H1 (cell line): ENCODE data around the gene MBP. TPM values are rescaled to one million over a fixed set of nuclear protein-coding genes. Genes with fewer than 3 reads are reported as not detected.

ENCODE experiments used
- CTCF ChIA-PET: fragments of 300-600 bp; sonication (Branson Sonifier 250); formaldehyde crosslinking; loops from one replicate; lab custom pipeline; 2021; ENCODE audit not compliant: partially characterized antibody; lab: Charles Lee
- POLR2A ChIA-PET: fragments of 300-600 bp; sonication (Branson Sonifier 250); formaldehyde crosslinking; loops from one replicate; lab custom pipeline; 2021; ENCODE audit warnings: inconsistent platforms; ENCODE audit not compliant: partially characterized antibody; lab: Charles Lee
- DNase-seq, 2 experiments: peaks; one replicate each; pipeline versions ENCODE4 v3.0.0 to v3.0.0-alpha.2; 2010 to 2022; ENCODE audit warnings: low spot score in 2 of 2, low read depth in 1 of 2, mixed read lengths in 1 of 2
- FAIRE-seq: peaks from 2 replicates; lab custom pipeline; 2011; peaks lifted over from hg19 to GRCh38; lab: Jason Lieb, UNC
- H2AFZ ChIP-seq: 2 replicates; pipeline ENCODE4 v1.8.1; 2012; ENCODE audit warnings: low read length, inconsistent platforms
- H2AK5ac ChIP-seq: 2 replicates; pipeline ENCODE4 v1.6.1; 2013; ENCODE audit warnings: low read depth, low read length
- H2BK120ac ChIP-seq: replicated peaks from 2 replicates; pipeline ENCODE3; 2013; ENCODE audit warnings: low read depth, low read length, inconsistent platforms
- H2BK12ac ChIP-seq: 2 replicates; pipeline ENCODE4 v1.6.1; 2013; ENCODE audit warnings: low read depth, low read length
- H2BK15ac ChIP-seq: 2 replicates; pipeline ENCODE4 v1.6.1; 2013; ENCODE audit warnings: low read length
- H2BK20ac ChIP-seq: 2 replicates; pipeline ENCODE4 v1.6.1; 2013; ENCODE audit warnings: low read length
- H2BK5ac ChIP-seq: 2 replicates; pipeline ENCODE4 v1.6.1; 2013; ENCODE audit warnings: low read depth, low read length
- H3K14ac ChIP-seq: 2 replicates; pipeline ENCODE4 v1.6.1; 2013; ENCODE audit warnings: inconsistent platforms; ENCODE audit not compliant: insufficient read length
- H3K18ac ChIP-seq: 2 replicates; pipeline ENCODE4 v1.6.1; 2013; ENCODE audit warnings: low read length; ENCODE audit errors: extremely low read depth
- H3K23ac ChIP-seq: 2 replicates; pipeline ENCODE4 v1.6.1; 2013; ENCODE audit warnings: inconsistent platforms; ENCODE audit not compliant: insufficient read length
- H3K23me2 ChIP-seq: 2 replicates; pipeline ENCODE4 v1.6.1; 2013; ENCODE audit warnings: low read depth, low read length
- H3K27ac ChIP-seq: 2 replicates; pipeline ENCODE4 v1.6.1; 2011; ENCODE audit warnings: low read depth, low read length, inconsistent platforms
- H3K27me3 ChIP-seq, 4 experiments: replicated peaks in 1 of 4; 1 replicate in 1 of 4; 2 replicates in 3 of 4; pipeline versions ENCODE4 v1.6.1 to v1.8.1; 2011 to 2013; ENCODE audit warnings: low read length in 3 of 4, mild to moderate bottlenecking in 3 of 4, inconsistent platforms in 2 of 4, mixed read lengths in 2 of 4, moderate library complexity in 1 of 4; ENCODE audit not compliant: control insufficient read depth in 3 of 4, insufficient read depth in 3 of 4; ENCODE audit errors: extremely low read depth in 1 of 4
- H3K36me3 ChIP-seq, 4 experiments: 2 replicates each; pipeline versions ENCODE4 v1.6.1 to v1.8.1; 2011 to 2013; ENCODE audit warnings: mild to moderate bottlenecking in 4 of 4, low read length in 3 of 4, moderate library complexity in 2 of 4, control low read depth in 1 of 4, inconsistent platforms in 1 of 4; ENCODE audit not compliant: insufficient read depth in 4 of 4, control insufficient read depth in 2 of 4
- H3K4ac ChIP-seq: replicated peaks from 2 replicates; pipeline ENCODE3; 2013; ENCODE audit warnings: low read length, low read depth, mixed read lengths, inconsistent platforms; ENCODE audit not compliant: insufficient read length
- H3K4me1 ChIP-seq, 4 experiments: replicated peaks in 1 of 4; 1 replicate in 1 of 4; 2 replicates in 3 of 4; pipeline versions ENCODE4 v1.6.1 to v1.8.1; 2011 to 2013; ENCODE audit warnings: low read length in 3 of 4, inconsistent platforms in 2 of 4, mixed read lengths in 1 of 4; ENCODE audit not compliant: insufficient read depth in 4 of 4, control insufficient read depth in 3 of 4
- H3K4me2 ChIP-seq, 2 experiments: 2 replicates each; pipeline versions ENCODE4 v1.6.1 to v1.8.1; 2011 to 2013; ENCODE audit warnings: low read depth in 2 of 2, low read length in 2 of 2, control low read depth in 1 of 2, inconsistent platforms in 1 of 2, mild to moderate bottlenecking in 1 of 2; ENCODE audit not compliant: insufficient read depth in 1 of 2
- H3K4me3 ChIP-seq, 4 experiments: fragments of 200-600, 300-600 bp in 1 of 4; sonication (generic), shearing (Covaris generic), sonication (Bioruptor Twin) in 1 of 4; 2 replicates each; pipeline versions ENCODE4 v1.5.1 to v1.8.1; 2011 to 2016; ENCODE audit warnings: low read length in 4 of 4, low read depth in 3 of 4, control low read depth in 2 of 4, inconsistent platforms in 2 of 4, mild to moderate bottlenecking in 2 of 4, mixed read lengths in 1 of 4, moderate library complexity in 1 of 4; ENCODE audit not compliant: insufficient read depth in 2 of 4; ENCODE audit errors: extremely low read depth in 1 of 4
- H3K56ac ChIP-seq: replicated peaks from 2 replicates; pipeline ENCODE3; 2013; ENCODE audit warnings: low read depth, mild to moderate bottlenecking, mixed read lengths, low read length, inconsistent platforms; ENCODE audit not compliant: insufficient read length
- H3K79me1 ChIP-seq: 2 replicates; pipeline ENCODE4 v1.6.1; 2013; ENCODE audit warnings: low read depth, low read length, control low read depth
- H3K79me2 ChIP-seq, 2 experiments: 2 replicates each; pipeline versions ENCODE4 v1.6.1 to v1.8.1; 2012 to 2013; ENCODE audit warnings: low read length in 2 of 2, mild to moderate bottlenecking in 2 of 2, inconsistent platforms in 1 of 2; ENCODE audit not compliant: insufficient read depth in 2 of 2, control insufficient read depth in 1 of 2
- H3K9ac ChIP-seq, 4 experiments: replicated peaks in 1 of 4; 1 replicate in 1 of 4; 2 replicates in 3 of 4; pipeline versions ENCODE4 v1.6.1 to v1.8.1; 2011 to 2013; ENCODE audit warnings: low read depth in 3 of 4, low read length in 3 of 4, control low read depth in 2 of 4, mild to moderate bottlenecking in 2 of 4, moderate library complexity in 2 of 4, inconsistent platforms in 1 of 4; ENCODE audit errors: extremely low read depth in 1 of 4
- H3K9me3 ChIP-seq, 2 experiments: 2 replicates each; pipeline versions ENCODE4 v1.6.1 to v1.8.1; 2012 to 2013; ENCODE audit warnings: mild to moderate bottlenecking in 2 of 2, moderate library complexity in 2 of 2, control low read depth in 1 of 2, inconsistent platforms in 1 of 2, low read depth in 1 of 2, low read length in 1 of 2, mixed read lengths in 1 of 2; ENCODE audit not compliant: insufficient read depth in 2 of 2
- H4K20me1 ChIP-seq, 2 experiments: replicated peaks in 1 of 2; 2 replicates each; pipeline versions ENCODE3 to v1.8.1; 2011 to 2013; ENCODE audit warnings: inconsistent platforms in 2 of 2, low read length in 2 of 2, mild to moderate bottlenecking in 1 of 2; ENCODE audit not compliant: insufficient read depth in 2 of 2, control insufficient read depth in 1 of 2
- H4K5ac ChIP-seq: 2 replicates; pipeline ENCODE4 v1.6.1; 2013; ENCODE audit warnings: low read length, low read depth, mixed read lengths, inconsistent platforms; ENCODE audit not compliant: insufficient read length
- H4K8ac ChIP-seq: 2 replicates; pipeline ENCODE4 v1.8.0; 2013; ENCODE audit warnings: mild to moderate bottlenecking, moderate library complexity, low read length, inconsistent platforms; ENCODE audit not compliant: insufficient read depth; ENCODE audit errors: extremely low read depth
- H4K91ac ChIP-seq: replicated peaks from 2 replicates; pipeline ENCODE3; 2013; ENCODE audit warnings: low read length, mixed read lengths, inconsistent platforms; ENCODE audit not compliant: insufficient read length
- ASH2L ChIP-seq: fragments of 200-600, 300-600 bp; sonication (generic); IDR thresholded peaks from one replicate; pipeline ENCODE4 v1.7.1; 2017; ENCODE audit warnings: low read length
- BACH1 ChIP-seq: IDR thresholded peaks from 2 replicates; pipeline ENCODE4 v1.6.1; 2012; ENCODE audit warnings: low read length, improper control_type of control experiment
- CBX5 ChIP-seq: fragments of 300-800, 300-1000 bp; sonication (generic); IDR thresholded peaks from 2 replicates; pipeline ENCODE4 v1.7.1; 2016; ENCODE audit warnings: antibody characterized with exemption, low read length, low read depth
- CHD2 ChIP-seq: IDR thresholded peaks from 2 replicates; pipeline ENCODE4 v1.6.1; 2012; ENCODE audit warnings: low read length, improper control_type of control experiment
- CREB1 ChIP-seq: IDR thresholded peaks from 2 replicates; pipeline ENCODE4 v1.6.1; 2012; ENCODE audit warnings: inconsistent platforms
- FOSL1 ChIP-seq: IDR thresholded peaks from 2 replicates; pipeline ENCODE4 v1.6.1; 2011; ENCODE audit warnings: mild to moderate bottlenecking, low read depth, low read length, moderate library complexity; ENCODE audit not compliant: insufficient read depth
- JUN ChIP-seq: IDR thresholded peaks from 2 replicates; pipeline ENCODE4 v1.6.1; 2011; ENCODE audit warnings: low read depth, mild to moderate bottlenecking, improper control_type of control experiment, low read length
- JUND ChIP-seq: IDR thresholded peaks from 2 replicates; pipeline ENCODE4 v1.6.1; 2011; ENCODE audit warnings: mild to moderate bottlenecking, improper control_type of control experiment, low read length
- KDM5A ChIP-seq: fragments of 200-600 bp; IDR thresholded peaks from 2 replicates; pipeline ENCODE4 v1.7.1; 2012; ENCODE audit warnings: mild to moderate bottlenecking, low read length, inconsistent platforms, mixed read lengths
- NANOG ChIP-seq: IDR thresholded peaks from 2 replicates; pipeline ENCODE4 v1.6.1; 2011; ENCODE audit warnings: low read length, low read depth, mild to moderate bottlenecking, inconsistent platforms; ENCODE audit not compliant: insufficient read depth, poor library complexity, severe bottlenecking
- RNF2 ChIP-seq: fragments of 200-900, 300-1000 bp; sonication (generic); IDR thresholded peaks from 2 replicates; pipeline ENCODE4 v1.7.1; 2016; ENCODE audit warnings: borderline replicate concordance, low read depth, mild to moderate bottlenecking, antibody characterized with exemption, low read length; ENCODE audit not compliant: poor library complexity, severe bottlenecking; ENCODE audit errors: missing control alignments
- SAP30 ChIP-seq: fragments of 300-600 bp; sonication (generic); IDR thresholded peaks from 2 replicates; pipeline ENCODE4 v1.7.1; 2012; ENCODE audit warnings: low read length, moderate library complexity, mild to moderate bottlenecking, inconsistent platforms; ENCODE audit not compliant: insufficient read depth, insufficient replicate concordance
- SP1 ChIP-seq: IDR thresholded peaks from 2 replicates; pipeline ENCODE4 v1.6.1; 2011; ENCODE audit warnings: low read depth, low read length
- SP2 ChIP-seq: IDR thresholded peaks from 2 replicates; pipeline ENCODE4 v1.6.1; 2012; ENCODE audit warnings: mild to moderate bottlenecking, low read length, inconsistent platforms
- SP4 ChIP-seq: IDR thresholded peaks from 2 replicates; pipeline ENCODE4 v1.6.1; 2012; ENCODE audit warnings: low read length, inconsistent platforms
- WGBS, 2 experiments: shearing (Covaris generic) in 1 of 2; methylation state at CpG; one replicate each; pipeline versions ENCODE4 v1.1.6 to v1.1.7; 2013 to 2015; ENCODE audit warnings: low lambda C conversion rate in 2 of 2, mixed read lengths in 2 of 2, inconsistent platforms in 1 of 2, low coverage in 1 of 2, missing lambda C conversion rate in 1 of 2; ENCODE audit not compliant: insufficient replicate concordance in 2 of 2, insufficient coverage in 1 of 2, insufficient read length in 1 of 2; ENCODE audit errors: extremely low coverage in 1 of 2, missing lambda C conversion rate in 1 of 2; 5-methylcytosine and 5-hydroxymethylcytosine counted together
- polyA plus RNA-seq, 7 experiments: library from polyadenylated mRNA; depleted of rRNA in 3 of 7; stranded (reverse) in 5 of 7; unstranded in 2 of 7; fragments of >200 nt in 5 of 7; fragments of 200-250 nt in 2 of 7; gene quantifications; 1 replicate in 5 of 7; 2 replicates in 1 of 7; 4 replicates in 1 of 7; pipeline versions ENCODE4 v1.2.1 to v1.2.3, GENCODE V29; 2011 to 2013; ENCODE audit warnings: missing spikeins in 2 of 7, mixed read lengths in 2 of 7
- total RNA-seq: library from RNA; stranded (reverse); fragmentation: NEBNext Ultra II Directional; extraction: Animal tissue kit (Norgen Biotek cat#: 25700); gene quantifications from 2 replicates; pipeline ENCODE4 v1.2.1, GENCODE V29; 2021

The MBP gene
- total and polyA plus RNA-seq, 2 of the 8 experiments (the other 6 are each of a cell fraction or from before 2014, with no cell fraction given) = 7.7 to 19.2 TPM

GRCh38 chr18:77071711-77072292, 60.8 kb downstream of the MBP start:
- Histone ChIP-seq H3K36me3 (no peaks in the 10 kb centered on the region), H3K14ac (no peak overlapping the region), H3K18ac (no peak overlapping the region), H2AK5ac (no peak overlapping the region), H4K91ac (no peak overlapping the region), H3K56ac (no peak overlapping the region), H4K5ac (no peak overlapping the region), H3K23me2 (no peaks in the 10 kb centered on the region), H3K9me3 (no peaks in the 10 kb centered on the region), H2BK12ac (no peak overlapping the region), H3K9ac (no peak overlapping the region), H3K4ac (no peak overlapping the region), H3K27ac (no peak overlapping the region), H3K4me2 (no peak overlapping the region), H3K79me1 (no peaks in the 10 kb centered on the region; the same call in 1 of the 2 replicates), H2BK15ac (no peak overlapping the region), H3K4me3 (no peak overlapping the region), H2AFZ (no peak overlapping the region), H3K79me2 (no peaks in the 10 kb centered on the region), H2BK5ac (no peak overlapping the region), H3K4me1 (peaks cover 0 to 6% (median 2%) of the 10 kb centered on the region in 4 experiments; a peak in 3 of 7 replicates), H4K20me1 (peaks cover 0 to 4% of the 10 kb centered on the region in 2 experiments), H2BK120ac (no peak overlapping the region), H2BK20ac (no peak overlapping the region), H3K23ac (no peak overlapping the region), H4K8ac (no peak overlapping the region), H3K27me3 (no peaks in the 10 kb centered on the region)
- ChIA-PET POLR2A (no interaction called here), CTCF (no interaction called here)
- no peak for FAIRE-seq
- DNase-seq = no peak
- 90% methylated on average over 10 of the region's 10 CpGs; no CpG with 5 or more reads in 1 of the 2 experiments for WGBS, 2 experiments
- no peak for TF ChIP-seq SP1
- TF ChIP-seq CREB1 = no peak
- no peak for TF ChIP-seq CHD2
- TF ChIP-seq ASH2L = no peak
- no peak for TF ChIP-seq SAP30
- TF ChIP-seq CBX5 = no peak
- no peak for TF ChIP-seq JUND
- TF ChIP-seq JUN = no peak
- TF ChIP-seq RNF2 = no peak
- no peak for TF ChIP-seq FOSL1
- no peak for TF ChIP-seq NANOG
- TF ChIP-seq SP4 = no peak
- no peak for TF ChIP-seq KDM5A
- TF ChIP-seq SP2 = no peak
- TF ChIP-seq BACH1 = no peak
